ENCODE measurements around the gene ETV2. TPM values are rescaled to one million over a fixed set of nuclear protein-coding genes. Genes with fewer than 3 reads are reported as not detected.

Gene ETV2, protein sequence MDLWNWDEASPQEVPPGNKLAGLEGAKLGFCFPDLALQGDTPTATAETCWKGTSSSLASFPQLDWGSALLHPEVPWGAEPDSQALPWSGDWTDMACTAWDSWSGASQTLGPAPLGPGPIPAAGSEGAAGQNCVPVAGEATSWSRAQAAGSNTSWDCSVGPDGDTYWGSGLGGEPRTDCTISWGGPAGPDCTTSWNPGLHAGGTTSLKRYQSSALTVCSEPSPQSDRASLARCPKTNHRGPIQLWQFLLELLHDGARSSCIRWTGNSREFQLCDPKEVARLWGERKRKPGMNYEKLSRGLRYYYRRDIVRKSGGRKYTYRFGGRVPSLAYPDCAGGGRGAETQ
- total RNA-seq (0.95 and 1.5 TPM in 2 replicates), polyA plus RNA-seq (1.0 and 2.1 TPM in 2 replicates), polyA minus RNA-seq (not detected in 2 replicates), Bru-seq, nascent RNA (percentile 10 among the genes with signal in this experiment), BruChase-seq, experiment 1, labeled RNA remaining after a 6-hour chase (percentile 20 among the genes with signal in this experiment), BruChase-seq, experiment 2, labeled RNA remaining after a 2-hour chase (not detected)
- 0.36 and 0.82 TPM in 2 replicates for polyA plus RNA-seq (2011; cell fraction: cytosol; rRNA removed)
- polyA plus RNA-seq (2011; cell fraction: nucleus; rRNA removed): 0.14 and 0.32 TPM in 2 replicates
- polyA plus RNA-seq (2012): 0.40 and 0.61 TPM in 2 replicates
- polyA minus RNA-seq (2011; cell fraction: cytosol; rRNA and poly(A)+ RNA removed): not detected
- not detected in 2 replicates for polyA minus RNA-seq (2011; cell fraction: nucleus; rRNA and poly(A)+ RNA removed)
- long read RNA-seq, partial matches to known transcripts: 0 of 3 reads
- long read RNA-seq, other reads (novel, unspliced or antisense): 0 of 3 reads

DNA sequence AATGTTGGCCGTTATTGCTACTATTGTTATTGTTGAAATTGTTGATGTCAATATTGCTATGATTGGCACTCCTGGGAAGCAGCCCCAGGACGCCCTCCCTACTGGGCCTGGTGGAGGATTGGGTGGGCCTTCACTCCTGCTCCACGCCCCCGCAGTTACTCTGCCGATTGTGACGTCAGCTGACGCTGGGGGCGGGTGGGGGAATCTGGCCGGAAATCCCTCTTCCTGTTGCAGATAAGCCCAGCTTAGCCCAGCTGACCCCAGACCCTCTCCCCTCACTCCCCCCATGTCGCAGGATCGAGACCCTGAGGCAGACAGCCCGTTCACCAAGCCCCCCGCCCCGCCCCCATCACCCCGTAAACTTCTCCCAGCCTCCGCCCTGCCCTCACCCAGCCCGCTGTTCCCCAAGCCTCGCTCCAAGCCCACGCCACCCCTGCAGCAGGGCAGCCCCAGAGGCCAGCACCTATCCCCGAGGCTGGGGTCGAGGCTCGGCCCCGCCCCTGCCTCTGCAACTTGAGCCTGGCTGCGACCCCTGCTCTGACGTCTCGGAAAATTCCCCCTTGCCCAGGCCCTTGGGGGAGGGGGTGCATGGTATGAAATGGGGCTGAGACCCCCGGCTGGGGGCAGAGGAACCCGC, at the start of gene ETV2:
ETV2 (plus strand) TSS at position 231 of the 637 bp plus-strand sequence. CDS start 716 bp downstream, outside the sequence.
- no peak for FAIRE-seq
- intact Hi-C loops (cut with micrococcal nuclease) (no loop called here), dilution Hi-C loops (cut with MboI; ENCODE audit: extremely low pct_ligation_motif_present, low sequenced_read_pairs) (no loop called here)
- POLR2A ChIA-PET: no interaction called here
- Histone ChIP-seq H3K4me3 (replicated peaks in 1 of 3; ENCODE audit: insufficient read depth in 1 of 3, low read depth in 1 of 3, low read length in 3 of 3) (no peak within 1 kb of the TSS), H4K20me1 (replicated peaks; ENCODE audit: control insufficient read depth, extremely low read depth, insufficient read depth, low read length) (no peaks in the 10 kb centered on the region), H3K9ac (replicated peaks; ENCODE audit: extremely low read depth, insufficient read depth, low read length) (no peak within 1 kb of the TSS), H3K4me1 (ENCODE audit: control insufficient read depth, extremely low read depth, insufficient read depth, low read length) (peaks cover 18% of the 10 kb centered on the region), H3K27me3 (ENCODE audit: control insufficient read depth in 2 of 2, insufficient read depth in 2 of 2, low read length in 2 of 2) (no peaks in the 10 kb centered on the region), H3K9me1 (replicated peaks; ENCODE audit: control insufficient read depth, extremely low read depth, insufficient read depth, low read length) (no peaks in the 10 kb centered on the region), H3K4me2 (ENCODE audit: insufficient read depth, low read length) (no peak within 1 kb of the TSS), H3K9me3 (replicated peaks; ENCODE audit: control insufficient read depth, insufficient read depth, low read length) (no peaks in the 10 kb centered on the region), H3K27ac (ENCODE audit: insufficient read depth, low read depth, low read length) (no peak within 1 kb of the TSS), H2AFZ (ENCODE audit: low read depth, low read length) (peak within 1 kb of the TSS; percentile 49), H3K79me2 (ENCODE audit: control insufficient read depth, insufficient read depth, low read length) (no peaks in the 10 kb centered on the region), H3K36me3 (ENCODE audit: control insufficient read depth in 2 of 2, extremely low read depth in 1 of 2, insufficient read depth in 2 of 2, low read length in 2 of 2) (peaks cover 6 to 14% of the 10 kb centered on the region in 2 experiments)
- no peak for TF ChIP-seq POLR2A (IDR thresholded peaks at IDR 0.05; ENCODE audit: low read depth, low read length)
- no peak for TF ChIP-seq MYC (IDR thresholded peaks at IDR 0.05; ENCODE audit: low read depth, low read length)
- TF ChIP-seq CTCF (IDR thresholded peaks at IDR 0.05; ENCODE audit: extremely low read depth in 1 of 2, insufficient read depth in 1 of 2, low read depth in 1 of 2, low read length in 2 of 2): no peak
- no peak for TF ChIP-seq POLR2AphosphoS5 (IDR thresholded peaks at IDR 0.05; ENCODE audit: insufficient read depth, low read depth, low read length)
- no peak for TF ChIP-seq EZH2 (IDR thresholded peaks at IDR 0.05; ENCODE audit: borderline replicate concordance, low read depth, low read length, severe bottlenecking)
- TF ChIP-seq FOS (IDR thresholded peaks at IDR 0.05; ENCODE audit: borderline replicate concordance, insufficient read depth, low read length): no peak
- no peak for TF ChIP-seq JUN (IDR thresholded peaks at IDR 0.05; ENCODE audit: borderline replicate concordance, insufficient read depth, insufficient read length, low read depth)
- TF ChIP-seq GATA2 (IDR thresholded peaks at IDR 0.05; ENCODE audit: insufficient read depth, insufficient read length, low read depth, low read length): no peak
- TF ChIP-seq MAX (IDR thresholded peaks at IDR 0.05; ENCODE audit: insufficient read depth, insufficient read length): no peak
- CTCF ChIA-PET: no interaction called here
- BruUV-seq (replicated peaks): no TSS peak
- peak; percentile 40 for DNase-seq (ENCODE audit: low read depth, low spot score)
